ENCODE measurements around the gene ZNF697.
"Not testable (repeated sequence)": the region's sequence is repeated elsewhere in the genome, so short reads cannot be mapped to it uniquely, and the experiment has no call there.

The ZNF697 gene

GRCh38 chr1:119623678-119624077 is 24.4 kb downstream of the ZNF697 start:
- no peak for TF ChIP-seq CTCF (IDR thresholded peaks at IDR 0.05; ENCODE audit: low read depth, low read length)
- peak; percentile 23 to 26 for DNase-seq (ENCODE audit: low read depth in 2 of 2)
- H3K4me3 ChIP-seq (replicated peaks in 1 of 2; ENCODE audit: low read depth in 2 of 2, low read length in 2 of 2): no peak overlapping the region

GRCh38 chr1:119623193-119623515 is 24.9 kb downstream of the ZNF697 start:
- no peak for DNase-seq (ENCODE audit: low read depth in 2 of 2)
- H3K4me3 ChIP-seq (replicated peaks in 1 of 2; ENCODE audit: low read depth in 2 of 2, low read length in 2 of 2): no peak overlapping the region
- TF ChIP-seq CTCF (IDR thresholded peaks at IDR 0.05; ENCODE audit: low read depth, low read length): no peak

GRCh38 chr1:119622311-119623192 is 25.5 kb downstream of the ZNF697 start:
- TF ChIP-seq CTCF (IDR thresholded peaks at IDR 0.05; ENCODE audit: low read depth, low read length): no peak
- no peak for DNase-seq (ENCODE audit: low read depth in 2 of 2)
- no peak overlapping the region for H3K4me3 ChIP-seq (replicated peaks in 1 of 2; ENCODE audit: low read depth in 2 of 2, low read length in 2 of 2)

GRCh38 chr1:119621705-119622104 is 26.4 kb downstream of the ZNF697 start:
- H3K4me3 ChIP-seq (replicated peaks in 1 of 2; ENCODE audit: low read depth in 2 of 2, low read length in 2 of 2): no peak overlapping the region
- DNase-seq (ENCODE audit: low read depth in 2 of 2): no peak
- TF ChIP-seq CTCF (IDR thresholded peaks at IDR 0.05; ENCODE audit: low read depth, low read length): no peak

GRCh38 chr1:119617751-119618691 is 30.0 kb downstream of the ZNF697 start:
- DNase-seq (ENCODE audit: low read depth in 2 of 2): peak in 1 of 2 donors; percentile 42
- H3K4me3 ChIP-seq (replicated peaks in 1 of 2; ENCODE audit: low read depth in 2 of 2, low read length in 2 of 2): no peak overlapping the region
- TF ChIP-seq CTCF (IDR thresholded peaks at IDR 0.05; ENCODE audit: low read depth, low read length): no peak

GRCh38 chr1:119616748-119617147 is 31.3 kb downstream of the ZNF697 start:
- not testable (repeated sequence) for DNase-seq (ENCODE audit: low read depth in 2 of 2)

GRCh38 chr1:119615100-119615499 is 33.0 kb downstream of the ZNF697 start:
- DNase-seq (ENCODE audit: low read depth in 2 of 2); H3K4me3 ChIP-seq (replicated peaks in 1 of 2; ENCODE audit: low read depth in 2 of 2, low read length in 2 of 2): not testable (repeated sequence)

More at GRCh38 chr1:119616748-119617147, 31.3 kb downstream of the ZNF697 start:
- not testable (repeated sequence) for H3K4me3 ChIP-seq (replicated peaks in 1 of 2; ENCODE audit: low read depth in 2 of 2, low read length in 2 of 2)
